Bronchial epithelial cell (primary cell): ENCODE data around the gene DRAXIN. TPM values are rescaled to one million over a fixed set of nuclear protein-coding genes. Genes with fewer than 3 reads are reported as not detected.
"Not testable (repeated sequence)": the region's sequence is repeated elsewhere in the genome, so short reads cannot be mapped to it uniquely, and the experiment has no call there.

ENCODE experiments used
- DNase-seq: peaks from one replicate; pipeline ENCODE4 v3.0.0-alpha.2; 2010; ENCODE audit warnings: low read depth
- FAIRE-seq: peaks from 2 replicates; lab custom pipeline; 2011; peaks lifted over from hg19 to GRCh38; lab: Jason Lieb, UNC
- H3K27me3 ChIP-seq: 2 replicates; pipeline ENCODE4 v1.5.1; 2011; ENCODE audit warnings: low read length; ENCODE audit not compliant: control insufficient read depth, insufficient read depth
- H3K36me3 ChIP-seq: 2 replicates; pipeline ENCODE4 v1.5.1; 2011; ENCODE audit warnings: low read length; ENCODE audit not compliant: control insufficient read depth, insufficient read depth
- H3K4me3 ChIP-seq: 2 replicates; pipeline ENCODE4 v1.5.1; 2011; ENCODE audit warnings: mild to moderate bottlenecking, low read depth, low read length, control low read depth
- total RNA-seq: library from RNA; depleted of rRNA; stranded (reverse); fragments of >200 nt; gene quantifications from 2 replicates; pipeline ENCODE4 v1.2.1, GENCODE V29; 2014
- TF ChIP-seq, protein P1 (sequence below): IDR thresholded peaks from 2 replicates; pipeline ENCODE4 v1.5.1; 2011; ENCODE audit warnings: mild to moderate bottlenecking, moderate library complexity, low read length, control low read depth, inconsistent platforms; ENCODE audit not compliant: insufficient read depth, severe bottlenecking

The DRAXIN gene, protein sequence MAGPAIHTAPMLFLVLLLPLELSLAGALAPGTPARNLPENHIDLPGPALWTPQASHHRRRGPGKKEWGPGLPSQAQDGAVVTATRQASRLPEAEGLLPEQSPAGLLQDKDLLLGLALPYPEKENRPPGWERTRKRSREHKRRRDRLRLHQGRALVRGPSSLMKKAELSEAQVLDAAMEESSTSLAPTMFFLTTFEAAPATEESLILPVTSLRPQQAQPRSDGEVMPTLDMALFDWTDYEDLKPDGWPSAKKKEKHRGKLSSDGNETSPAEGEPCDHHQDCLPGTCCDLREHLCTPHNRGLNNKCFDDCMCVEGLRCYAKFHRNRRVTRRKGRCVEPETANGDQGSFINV
- not detected in 2 replicates for total RNA-seq

DNA sequence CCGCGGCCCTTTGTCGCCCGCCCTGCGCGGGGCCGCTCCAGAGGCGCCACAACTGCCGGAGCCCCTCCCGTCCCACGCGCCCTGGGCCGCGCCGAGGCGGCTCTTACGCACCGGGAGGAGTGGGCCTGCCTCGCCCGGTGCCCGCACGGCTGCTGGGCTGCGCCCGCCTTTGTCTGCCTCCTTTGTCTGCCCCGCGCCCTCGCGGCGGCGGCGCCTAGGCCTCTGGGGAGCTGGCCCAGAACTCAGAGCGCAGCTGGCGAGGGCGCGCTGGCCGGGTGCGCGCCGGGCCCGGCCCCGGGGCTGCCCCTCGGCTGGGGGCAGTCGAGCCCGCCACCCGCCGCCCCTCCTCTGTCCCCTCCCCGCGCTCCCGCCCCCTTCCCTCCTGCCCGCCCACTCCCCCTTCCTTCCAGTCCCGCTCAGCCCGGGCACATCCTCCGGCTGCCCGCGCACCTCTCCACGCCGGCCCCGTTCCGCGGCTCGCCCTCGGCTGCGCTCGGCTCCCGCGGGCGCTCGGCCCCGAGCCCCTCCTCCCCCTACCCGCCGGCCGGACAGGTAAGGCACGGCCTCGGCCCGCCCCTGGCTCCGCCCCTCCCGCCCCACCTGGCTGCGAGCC lies at the start of gene DRAXIN:
Gene DRAXIN (plus strand): TSS at position 409 of the 613 bp plus-strand sequence. CDS start 14,549 bp downstream, outside the sequence.
- no peak for FAIRE-seq
- Histone ChIP-seq H3K27me3 (peaks cover 41% of the 10 kb centered on the region), H3K36me3 (no peaks in the 10 kb centered on the region), H3K4me3 (peak within 1 kb of the TSS; percentile 6)
- TF ChIP-seq, protein P1, sequence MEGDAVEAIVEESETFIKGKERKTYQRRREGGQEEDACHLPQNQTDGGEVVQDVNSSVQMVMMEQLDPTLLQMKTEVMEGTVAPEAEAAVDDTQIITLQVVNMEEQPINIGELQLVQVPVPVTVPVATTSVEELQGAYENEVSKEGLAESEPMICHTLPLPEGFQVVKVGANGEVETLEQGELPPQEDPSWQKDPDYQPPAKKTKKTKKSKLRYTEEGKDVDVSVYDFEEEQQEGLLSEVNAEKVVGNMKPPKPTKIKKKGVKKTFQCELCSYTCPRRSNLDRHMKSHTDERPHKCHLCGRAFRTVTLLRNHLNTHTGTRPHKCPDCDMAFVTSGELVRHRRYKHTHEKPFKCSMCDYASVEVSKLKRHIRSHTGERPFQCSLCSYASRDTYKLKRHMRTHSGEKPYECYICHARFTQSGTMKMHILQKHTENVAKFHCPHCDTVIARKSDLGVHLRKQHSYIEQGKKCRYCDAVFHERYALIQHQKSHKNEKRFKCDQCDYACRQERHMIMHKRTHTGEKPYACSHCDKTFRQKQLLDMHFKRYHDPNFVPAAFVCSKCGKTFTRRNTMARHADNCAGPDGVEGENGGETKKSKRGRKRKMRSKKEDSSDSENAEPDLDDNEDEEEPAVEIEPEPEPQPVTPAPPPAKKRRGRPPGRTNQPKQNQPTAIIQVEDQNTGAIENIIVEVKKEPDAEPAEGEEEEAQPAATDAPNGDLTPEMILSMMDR = no peak
- no peak for DNase-seq

DNA sequence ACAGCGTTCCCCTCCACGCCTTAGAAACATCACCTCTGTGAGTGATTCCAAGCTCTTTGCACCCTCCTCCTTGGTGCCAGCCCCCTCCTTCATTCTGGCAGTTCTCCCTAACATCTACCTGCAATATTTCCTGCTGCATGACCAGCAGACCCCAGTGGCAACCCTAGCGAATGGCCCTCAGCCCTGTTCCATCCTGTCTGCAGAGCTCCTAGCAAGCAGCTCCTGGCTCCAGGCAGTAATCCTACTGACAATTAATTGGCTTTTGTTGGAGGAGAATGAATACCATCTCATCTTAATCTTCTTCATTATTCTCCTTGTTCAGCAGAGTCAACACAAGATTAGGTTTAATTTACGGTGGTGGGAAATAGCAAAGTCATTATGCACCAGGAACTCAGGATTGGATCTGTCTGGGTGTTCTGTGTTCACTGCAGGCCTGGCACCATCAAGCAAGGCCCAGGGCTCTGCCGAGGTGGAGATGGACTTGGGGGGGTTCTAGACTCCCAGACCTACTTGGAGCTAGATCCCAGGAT lies 49.7 kb upstream of the DRAXIN start:
- TF ChIP-seq, protein P1 = no peak
- DNase-seq (no peak), FAIRE-seq (peak; percentile 7)
- Histone ChIP-seq H3K4me3 (no peak overlapping the region), H3K36me3 (no peaks in the 10 kb centered on the region), H3K27me3 (no peaks in the 10 kb centered on the region)

DNA sequence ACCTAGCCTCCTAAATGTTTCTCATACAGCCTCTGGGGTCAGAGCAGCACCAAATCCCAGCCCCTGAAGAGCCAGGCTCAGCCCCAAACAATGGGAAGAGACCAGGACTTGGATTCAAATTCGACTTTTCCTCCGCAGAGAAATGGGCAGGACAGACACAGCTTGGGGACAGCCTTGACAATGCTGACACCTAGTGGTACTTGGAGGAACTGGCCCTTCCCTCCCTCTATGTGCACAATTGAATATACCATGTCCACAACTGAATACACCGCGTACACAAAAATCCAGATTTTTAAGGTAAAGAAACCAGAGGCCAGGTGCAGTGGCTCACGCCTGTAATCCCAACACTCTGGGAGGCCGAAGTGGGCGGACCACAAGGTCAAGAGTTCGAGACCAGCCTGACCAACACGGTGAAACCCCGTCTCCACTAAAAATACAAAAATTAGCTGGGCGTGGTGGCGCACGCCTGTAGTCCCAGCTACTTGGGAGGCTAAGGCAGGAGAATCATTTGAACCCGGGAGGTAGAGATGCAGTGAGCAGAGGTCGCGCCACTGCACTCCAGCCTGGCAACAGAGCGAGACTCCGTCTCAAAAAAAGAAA lies 49.0 kb upstream of the DRAXIN start:
- TF ChIP-seq, protein P1 = peak; percentile 96
- peak; percentile 86 for FAIRE-seq
- peak; percentile 47 for DNase-seq
- not testable (repeated sequence) for H3K36me3 ChIP-seq, H3K4me3 ChIP-seq, H3K27me3 ChIP-seq

DNA sequence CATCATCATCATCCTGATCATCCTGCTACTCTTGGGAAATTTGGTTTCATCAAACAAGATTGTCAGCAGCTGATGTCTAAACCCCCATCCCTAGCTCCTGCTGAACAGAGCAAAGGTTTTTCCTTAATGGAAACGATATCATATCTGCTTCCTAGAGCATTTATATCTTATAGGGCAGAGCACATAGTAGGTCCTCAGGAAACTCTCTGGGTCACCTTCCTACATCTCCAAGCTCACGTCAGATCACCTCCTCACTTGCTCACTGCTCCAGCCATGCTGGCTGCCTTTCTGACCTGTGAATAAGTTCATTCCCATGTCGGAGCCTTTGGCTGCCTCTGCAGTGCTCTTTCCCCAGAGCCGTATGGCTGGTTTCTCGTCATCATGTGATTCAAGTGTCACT lies 47.7 kb upstream of the DRAXIN start:
- Histone ChIP-seq H3K4me3 (no peak overlapping the region), H3K27me3 (no peaks in the 10 kb centered on the region), H3K36me3 (peaks cover 1% of the 10 kb centered on the region)
- DNase-seq (no peak), FAIRE-seq (no peak)
- TF ChIP-seq, protein P1 = no peak

DNA sequence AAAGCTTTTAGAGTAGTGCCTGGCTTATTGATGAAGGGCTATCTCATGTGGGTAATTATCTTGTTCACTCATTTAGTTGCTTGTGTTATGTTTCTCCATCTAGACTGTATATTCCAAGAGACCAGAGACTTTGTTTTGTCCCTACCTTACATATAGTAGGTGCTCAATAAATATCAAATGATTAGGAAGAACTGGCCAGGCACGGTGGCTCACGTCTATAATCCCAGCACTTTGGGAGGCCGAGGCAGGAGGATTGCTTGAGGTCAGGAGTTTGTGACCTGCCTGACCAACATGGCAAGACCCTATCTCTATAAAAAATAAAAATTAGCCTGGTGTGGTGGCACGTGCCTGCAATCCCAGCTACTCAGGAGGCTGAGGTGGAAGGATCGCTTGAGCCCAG lies 46.2 kb upstream of the DRAXIN start:
- no peak for DNase-seq
- no peak overlapping the region for H3K4me3 ChIP-seq
- TF ChIP-seq, protein P1 = no peak
- peaks cover 1% of the 10 kb centered on the region for H3K36me3 ChIP-seq
- FAIRE-seq = no peak
- H3K27me3 ChIP-seq = no peaks in the 10 kb centered on the region
